Femur (tissue), 1 donor: ENCODE data around the gene NUFIP2.
"Not testable (repeated sequence)": the region's sequence is repeated elsewhere in the genome, so short reads cannot be mapped to it uniquely, and the experiment has no call there.

Experiments
- DNase-seq: peaks from one replicate; pipeline ENCODE4 v3.0.0-alpha.2; 2017

NUFIP2 gene, protein sequence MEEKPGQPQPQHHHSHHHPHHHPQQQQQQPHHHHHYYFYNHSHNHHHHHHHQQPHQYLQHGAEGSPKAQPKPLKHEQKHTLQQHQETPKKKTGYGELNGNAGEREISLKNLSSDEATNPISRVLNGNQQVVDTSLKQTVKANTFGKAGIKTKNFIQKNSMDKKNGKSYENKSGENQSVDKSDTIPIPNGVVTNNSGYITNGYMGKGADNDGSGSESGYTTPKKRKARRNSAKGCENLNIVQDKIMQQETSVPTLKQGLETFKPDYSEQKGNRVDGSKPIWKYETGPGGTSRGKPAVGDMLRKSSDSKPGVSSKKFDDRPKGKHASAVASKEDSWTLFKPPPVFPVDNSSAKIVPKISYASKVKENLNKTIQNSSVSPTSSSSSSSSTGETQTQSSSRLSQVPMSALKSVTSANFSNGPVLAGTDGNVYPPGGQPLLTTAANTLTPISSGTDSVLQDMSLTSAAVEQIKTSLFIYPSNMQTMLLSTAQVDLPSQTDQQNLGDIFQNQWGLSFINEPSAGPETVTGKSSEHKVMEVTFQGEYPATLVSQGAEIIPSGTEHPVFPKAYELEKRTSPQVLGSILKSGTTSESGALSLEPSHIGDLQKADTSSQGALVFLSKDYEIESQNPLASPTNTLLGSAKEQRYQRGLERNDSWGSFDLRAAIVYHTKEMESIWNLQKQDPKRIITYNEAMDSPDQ

DNA sequence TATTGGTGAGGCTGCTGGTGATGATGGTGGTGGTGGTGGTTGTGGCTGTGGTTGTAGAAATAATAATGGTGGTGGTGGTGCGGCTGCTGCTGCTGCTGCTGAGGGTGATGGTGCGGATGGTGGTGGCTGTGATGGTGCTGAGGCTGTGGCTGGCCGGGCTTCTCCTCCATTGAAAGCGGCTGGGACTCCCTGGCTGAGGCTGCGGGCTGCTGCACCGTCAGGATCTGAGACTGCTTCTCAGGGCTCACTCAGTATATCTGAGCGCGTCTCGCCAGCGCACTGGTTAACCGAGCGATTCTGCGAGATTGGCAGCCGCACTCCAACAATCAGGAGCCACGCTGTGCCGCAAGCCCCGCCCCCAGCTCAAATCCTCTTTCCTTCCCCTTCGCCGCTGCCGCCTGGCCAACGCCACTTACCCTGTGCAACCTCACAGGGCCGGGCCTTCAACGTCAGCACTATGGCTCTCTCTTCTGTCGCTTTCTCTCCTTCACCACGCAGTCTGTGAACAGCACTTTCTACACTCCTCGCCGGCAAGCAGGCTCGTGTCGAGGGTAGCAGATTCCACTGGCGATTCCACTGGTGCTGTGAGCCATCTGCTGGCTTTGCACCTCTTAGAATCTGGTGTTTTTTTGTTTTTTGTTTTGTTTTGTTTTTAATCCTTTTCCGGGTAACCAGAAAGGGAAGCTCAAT is at the start of gene NUFIP2:
Gene NUFIP2 (minus strand): TSS at position 259 of the 690 bp plus-strand sequence. CDS start 89 bp downstream, at position 170.
- peak; percentile 100 for DNase-seq

DNA sequence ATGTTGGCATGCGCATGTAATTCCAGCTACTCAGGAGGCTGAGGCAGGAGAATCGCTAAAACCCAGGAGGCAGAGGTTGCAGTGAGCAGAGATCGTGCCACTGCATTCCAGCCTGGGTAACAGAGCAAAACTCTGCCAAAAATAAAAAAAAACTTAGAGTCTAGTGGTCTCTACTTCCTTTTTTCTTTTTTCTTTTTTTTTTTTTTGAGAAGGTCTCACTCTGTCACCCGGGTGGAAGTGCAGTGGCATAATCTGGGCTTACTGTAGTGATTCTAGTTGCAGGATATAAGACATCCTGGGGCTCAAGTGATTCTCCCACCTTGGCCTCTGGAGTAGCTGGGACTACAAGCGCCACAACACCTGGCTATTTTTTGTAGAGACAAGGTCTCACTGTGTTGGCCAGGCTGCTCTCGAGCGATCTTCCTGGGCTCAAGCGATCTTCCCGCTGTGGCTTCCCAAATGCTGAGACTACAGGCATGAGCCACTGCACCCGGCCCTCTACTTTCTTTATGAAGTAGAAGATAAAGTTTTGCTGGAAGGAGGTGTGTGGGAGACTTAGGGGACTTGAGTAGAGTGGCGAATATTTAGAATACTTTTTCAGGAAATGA is 48.3 kb upstream of the NUFIP2 start:
- no peak for DNase-seq

DNA sequence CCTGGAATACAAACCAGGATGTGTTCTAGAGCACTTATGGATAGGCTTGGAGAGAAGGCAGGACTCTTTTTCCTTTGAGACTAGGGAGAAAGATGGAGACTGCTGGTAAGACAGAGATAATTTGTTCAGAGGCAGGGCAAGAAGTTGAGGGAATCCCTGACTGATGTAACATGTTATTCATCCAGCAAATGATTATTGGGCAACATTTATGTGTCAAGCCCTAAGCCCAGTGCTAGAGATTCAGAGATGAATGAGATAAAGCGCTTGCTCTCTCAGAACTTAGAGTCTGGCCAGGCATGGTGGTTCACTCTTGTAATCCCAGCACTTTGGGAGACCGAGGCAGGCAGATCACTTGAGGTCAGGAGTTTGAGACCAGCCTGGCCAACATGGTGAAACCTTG is 47.8 kb upstream of the NUFIP2 start:
- DNase-seq = no peak

DNA sequence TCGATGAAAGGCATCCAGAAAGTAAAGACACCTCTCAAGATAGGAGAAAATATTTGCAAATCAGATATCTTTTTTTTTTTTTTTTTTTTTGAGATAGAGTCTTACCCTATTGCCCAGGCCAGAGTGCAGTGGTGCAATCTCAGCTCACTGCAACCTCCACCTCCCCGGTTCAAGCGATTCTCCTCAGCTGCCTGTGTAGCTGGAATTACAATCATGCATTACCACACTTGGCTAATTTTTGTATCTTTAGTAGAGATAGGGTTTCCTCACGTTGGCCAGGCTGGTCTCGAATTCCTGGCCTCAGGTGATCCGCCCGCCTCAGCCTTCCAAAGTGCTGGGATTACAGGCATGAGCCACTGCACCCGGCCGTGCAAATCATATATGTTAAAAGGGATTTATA is 45.1 kb upstream of the NUFIP2 start:
- not testable (repeated sequence) for DNase-seq

DNA sequence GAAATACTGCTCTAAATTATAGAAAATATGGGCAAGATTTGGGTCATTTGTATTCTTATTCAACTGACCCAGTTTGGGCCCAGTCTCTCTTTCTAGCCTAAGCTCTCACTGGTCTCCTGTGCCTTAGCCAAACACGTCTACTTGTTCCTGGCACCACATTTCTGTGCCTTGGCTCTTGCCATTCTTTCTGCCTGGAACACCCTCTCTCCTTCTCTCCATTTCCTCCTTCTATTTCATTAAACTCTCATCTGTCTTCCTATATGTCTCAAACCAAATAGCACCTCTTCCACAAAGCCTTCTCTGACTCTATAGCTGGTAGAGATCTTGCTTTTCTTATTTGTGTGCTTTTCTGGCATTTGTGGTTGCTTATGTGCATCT is 37.7 kb upstream of the NUFIP2 start:
- peak; percentile 23 for DNase-seq

DNA sequence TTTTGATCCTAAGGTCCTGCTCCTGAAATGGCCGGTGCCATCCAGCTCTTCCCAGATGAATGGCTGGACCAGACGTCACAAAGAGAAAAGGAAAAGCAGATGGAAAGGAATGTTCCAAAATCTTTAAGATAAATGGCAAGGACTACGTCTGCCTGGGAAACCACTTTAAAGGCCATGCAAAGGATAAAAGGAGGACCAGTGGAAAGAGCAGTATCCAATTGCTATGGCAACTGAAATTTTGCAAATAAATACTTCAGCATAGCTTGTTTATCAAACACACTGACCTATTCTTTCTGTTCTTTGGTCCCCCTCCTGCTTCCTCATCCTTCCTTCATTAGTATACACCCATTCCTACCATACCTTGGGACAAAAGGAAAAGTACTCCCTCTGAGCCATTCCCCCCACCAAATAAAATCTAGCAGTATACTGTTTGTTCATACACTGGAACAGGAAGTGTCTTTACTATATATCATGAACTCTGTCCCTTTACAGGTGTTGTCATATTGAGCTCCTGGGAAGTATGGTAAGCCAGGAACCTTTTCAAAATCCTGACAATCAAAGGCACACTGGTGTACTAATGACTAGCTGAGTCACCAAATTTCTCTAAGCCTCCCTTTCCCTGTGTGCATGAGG is 37.2 kb upstream of the NUFIP2 start:
- DNase-seq = no peak

DNA sequence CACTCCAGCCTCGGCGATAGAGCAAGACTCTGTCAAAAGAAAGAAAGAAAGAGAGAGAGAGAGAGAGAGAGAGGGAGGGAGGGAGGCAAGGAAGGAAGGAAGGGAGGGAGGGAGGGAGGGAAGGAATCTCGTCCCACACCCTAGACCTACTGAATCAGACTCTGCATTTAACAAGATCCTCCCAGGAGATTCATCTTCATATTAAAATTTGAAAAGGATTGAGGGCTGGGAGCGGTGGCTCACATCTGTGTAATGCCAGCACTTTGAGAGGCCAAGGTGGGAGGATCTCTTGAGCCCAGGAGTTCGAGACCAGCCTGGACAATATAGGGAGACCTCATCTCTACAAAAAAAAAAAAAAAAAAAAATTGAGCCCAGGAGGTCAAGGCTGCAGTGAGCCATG is 33.5 kb upstream of the NUFIP2 start:
- no peak for DNase-seq

DNA sequence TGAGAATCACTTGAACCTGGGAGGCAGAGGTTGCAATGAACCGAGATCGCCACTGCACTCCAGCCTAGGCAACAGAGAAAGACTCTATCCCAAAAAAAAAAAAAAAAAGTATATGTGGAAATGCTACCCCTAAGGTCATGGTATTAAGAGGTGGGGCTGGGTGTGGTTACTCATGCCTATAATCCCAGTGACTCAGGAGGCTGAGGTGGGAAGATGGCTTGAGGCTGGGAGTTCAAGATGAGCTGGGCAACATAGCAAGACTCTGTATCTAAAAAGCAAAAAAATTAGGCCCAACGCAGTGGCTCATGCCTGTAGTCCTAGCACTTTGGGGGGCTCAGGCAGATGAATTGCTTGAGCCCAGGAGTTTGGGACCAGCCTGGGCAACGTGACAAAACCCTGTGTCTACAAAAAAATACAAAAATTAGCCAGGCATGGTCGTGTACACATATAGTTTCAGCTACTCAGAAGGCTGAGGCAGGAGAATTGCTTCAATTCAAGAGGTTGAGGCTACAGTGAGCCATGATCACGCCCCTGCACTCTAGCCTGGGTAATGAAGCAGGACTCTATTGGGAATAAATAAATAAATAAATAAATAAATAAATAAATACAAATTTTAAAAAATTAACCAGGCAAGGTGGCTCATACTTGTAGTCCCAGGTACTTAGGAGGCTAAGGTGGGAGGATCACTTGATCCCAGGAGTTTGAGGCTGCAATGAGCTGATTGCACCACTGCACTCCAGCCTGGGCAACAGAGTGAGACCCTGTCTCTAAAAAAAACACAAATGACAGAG is 32.3 kb upstream of the NUFIP2 start:
- DNase-seq = no peak

DNA sequence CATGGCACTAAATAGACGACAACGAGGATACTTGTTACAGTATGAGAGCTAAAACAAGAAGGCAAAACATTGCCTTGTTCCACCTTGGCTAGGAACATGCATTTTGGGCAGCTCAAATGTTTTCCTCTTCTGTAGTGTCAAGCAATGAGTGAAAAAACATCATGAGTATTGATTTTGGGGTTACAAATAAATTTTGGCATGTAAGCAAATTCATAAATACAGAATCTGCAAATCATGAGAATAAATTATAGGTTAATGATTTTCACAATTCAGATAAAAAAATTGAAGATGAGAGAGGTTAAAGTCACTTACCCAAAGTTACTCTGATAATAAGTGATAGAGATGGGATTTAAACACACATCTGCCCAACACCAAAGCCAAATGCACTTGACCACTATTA is 28.4 kb upstream of the NUFIP2 start:
- DNase-seq = no peak

DNA sequence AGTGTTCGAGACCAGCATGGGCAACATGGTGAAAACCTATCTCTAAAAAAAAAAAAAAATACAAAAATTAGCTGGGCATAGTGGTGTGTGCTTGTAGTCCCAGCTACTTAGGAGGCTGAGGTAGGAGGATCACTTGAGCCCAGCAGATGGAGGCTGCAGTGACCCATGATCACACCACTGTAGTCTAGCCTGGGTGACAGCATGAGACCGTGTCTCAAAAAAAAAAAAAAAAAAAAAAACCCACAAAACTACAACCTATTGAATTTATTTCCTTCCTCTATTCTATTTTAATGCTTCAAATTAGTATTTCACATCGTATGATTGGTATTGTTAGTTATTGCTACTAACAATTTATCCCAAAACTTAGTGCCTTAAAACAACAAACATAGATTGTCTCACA is 9.4 kb upstream of the NUFIP2 start:
- DNase-seq = no peak

DNA sequence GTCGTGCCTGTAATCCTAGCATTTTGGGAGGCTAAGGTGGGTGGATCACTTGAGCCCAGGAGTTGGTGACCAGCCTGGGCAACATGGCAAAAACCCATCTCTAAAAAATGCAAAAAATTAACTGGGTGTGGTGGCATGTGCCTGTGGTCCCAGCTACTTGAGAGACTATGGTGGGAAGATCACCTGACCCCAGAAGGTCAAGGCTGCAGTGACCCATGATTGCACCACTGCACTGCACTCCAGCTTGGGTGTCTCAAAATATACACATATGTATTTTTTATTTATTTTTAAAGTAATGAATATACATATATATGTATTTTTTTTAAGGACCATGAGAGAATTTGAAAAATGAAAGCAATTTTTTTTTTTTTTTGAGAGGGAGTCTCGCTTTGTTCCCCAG is 5.1 kb upstream of the NUFIP2 start:
- no peak for DNase-seq

DNA sequence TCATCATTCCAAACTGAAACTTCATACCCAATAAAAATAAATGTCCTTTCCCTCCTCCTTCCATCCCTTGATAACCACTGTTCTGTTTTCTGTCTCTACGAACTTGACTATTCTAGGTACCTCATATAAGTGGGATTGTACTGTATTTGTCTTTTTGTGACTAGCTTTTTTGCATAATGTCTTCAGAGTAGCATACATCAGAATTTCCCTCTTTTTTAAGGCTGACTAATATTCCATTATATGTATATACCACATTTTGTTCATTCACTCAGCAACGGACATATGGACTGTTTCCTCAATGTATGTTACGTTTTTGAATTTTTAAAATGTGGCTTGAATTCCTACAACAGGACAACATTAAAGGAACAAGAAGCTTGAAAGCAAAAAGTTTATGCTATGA is 1.5 kb upstream of the NUFIP2 start:
- no peak for DNase-seq

DNA sequence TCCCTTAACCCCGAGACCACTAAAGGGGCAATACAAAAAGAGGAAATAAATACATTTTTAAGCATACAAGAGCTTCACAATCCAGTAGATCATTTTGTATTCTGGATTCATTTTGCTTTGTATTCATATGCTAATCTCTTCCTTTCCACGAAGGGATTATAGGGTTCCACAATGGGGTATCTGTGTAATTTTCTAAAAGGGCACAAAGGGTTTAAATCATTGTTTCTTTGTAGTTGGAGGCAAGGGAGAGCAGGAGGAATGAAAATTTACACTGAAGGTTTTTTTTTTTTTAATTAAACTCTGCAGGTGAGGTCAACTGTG is 592 bp upstream of the NUFIP2 start:
- DNase-seq = no peak

DNA sequence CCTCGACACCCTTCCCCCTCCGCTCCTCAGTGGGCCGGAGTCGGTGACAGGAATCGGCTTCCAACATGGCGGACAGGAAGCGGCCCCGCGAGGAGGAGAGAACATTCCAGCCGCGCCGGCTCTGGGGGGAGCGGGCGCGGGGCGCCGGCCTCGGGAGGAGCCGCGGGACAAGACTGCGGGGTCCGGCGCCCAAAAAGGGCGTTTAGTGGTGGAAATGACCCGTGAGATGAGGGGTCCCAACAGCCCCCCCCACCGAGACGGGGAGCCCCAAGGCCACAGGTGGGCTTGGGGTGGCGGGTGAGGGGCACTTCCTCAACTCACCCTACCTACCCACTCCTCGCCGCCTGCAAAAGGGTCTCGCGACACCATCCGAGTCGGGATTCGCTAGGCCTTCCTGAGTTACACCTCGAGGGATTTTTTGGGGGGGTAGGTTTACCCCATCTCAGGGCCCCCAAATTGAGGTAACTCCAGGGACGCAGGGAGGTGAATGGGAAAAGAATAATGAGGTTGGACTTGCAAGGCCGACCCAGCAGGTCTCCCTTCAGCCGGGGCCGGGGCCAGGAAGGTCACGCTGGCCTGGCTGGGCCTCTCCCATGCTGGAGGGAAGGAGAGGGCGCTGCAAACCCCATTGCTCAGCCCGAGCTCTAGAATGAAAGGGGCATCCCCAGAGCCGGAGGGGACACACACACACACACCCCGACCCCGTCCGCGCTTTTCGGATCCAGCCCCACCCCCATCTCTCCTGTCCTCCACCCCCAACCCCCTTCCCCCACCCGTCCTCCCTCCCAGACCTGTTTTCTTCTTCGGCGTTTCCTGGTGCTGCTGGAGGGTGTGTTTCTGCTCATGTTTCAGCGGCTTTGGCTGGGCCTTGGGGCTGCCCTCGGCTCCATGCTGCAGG is 707 bp downstream of the NUFIP2 start:
- DNase-seq = peak; percentile 75

DNA sequence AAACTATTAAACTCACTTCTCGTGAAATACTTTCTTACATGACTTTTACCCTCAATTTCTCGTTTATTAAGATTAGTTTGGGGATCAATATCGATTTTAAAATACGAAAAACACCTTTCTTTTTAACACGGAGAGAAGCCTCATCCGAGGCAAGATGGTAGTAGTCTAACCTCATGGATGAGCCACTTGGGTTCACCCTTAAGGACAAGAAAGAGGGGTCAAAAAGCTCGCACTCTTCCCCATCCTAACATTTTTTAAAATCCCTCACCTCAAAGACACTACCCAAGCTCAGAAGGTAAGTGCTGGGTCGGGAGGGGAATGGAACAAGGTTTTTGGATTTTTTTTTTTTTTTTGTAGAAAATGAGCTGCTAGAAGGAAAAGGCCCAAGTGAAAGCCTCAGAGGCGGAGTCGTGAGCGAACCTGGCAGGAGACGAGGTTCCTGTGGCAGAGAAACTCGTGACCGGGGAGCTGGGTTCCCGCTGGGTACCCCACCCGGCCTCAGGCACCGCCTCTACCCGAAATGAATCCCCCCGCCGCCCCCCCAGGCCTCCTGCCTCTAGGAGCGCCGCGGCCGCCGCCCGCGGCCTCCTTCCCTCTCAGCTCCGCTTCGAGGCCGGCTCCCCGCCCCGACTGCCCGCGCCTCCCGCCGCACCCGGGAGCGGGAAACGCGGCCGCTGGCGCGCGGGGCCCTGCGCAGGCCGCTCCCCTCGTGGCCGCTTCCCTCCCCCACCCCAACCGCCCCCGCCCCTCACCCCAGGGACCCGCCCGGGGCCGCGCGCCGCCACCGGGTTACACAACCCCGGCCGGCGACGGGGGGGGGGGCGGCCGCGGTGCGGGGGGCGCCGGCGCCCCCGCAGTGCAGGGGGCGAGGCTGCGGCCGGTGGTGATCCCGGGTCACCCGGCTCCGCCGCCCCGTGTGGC is 1.6 kb downstream of the NUFIP2 start:
- DNase-seq = peak; percentile 82

DNA sequence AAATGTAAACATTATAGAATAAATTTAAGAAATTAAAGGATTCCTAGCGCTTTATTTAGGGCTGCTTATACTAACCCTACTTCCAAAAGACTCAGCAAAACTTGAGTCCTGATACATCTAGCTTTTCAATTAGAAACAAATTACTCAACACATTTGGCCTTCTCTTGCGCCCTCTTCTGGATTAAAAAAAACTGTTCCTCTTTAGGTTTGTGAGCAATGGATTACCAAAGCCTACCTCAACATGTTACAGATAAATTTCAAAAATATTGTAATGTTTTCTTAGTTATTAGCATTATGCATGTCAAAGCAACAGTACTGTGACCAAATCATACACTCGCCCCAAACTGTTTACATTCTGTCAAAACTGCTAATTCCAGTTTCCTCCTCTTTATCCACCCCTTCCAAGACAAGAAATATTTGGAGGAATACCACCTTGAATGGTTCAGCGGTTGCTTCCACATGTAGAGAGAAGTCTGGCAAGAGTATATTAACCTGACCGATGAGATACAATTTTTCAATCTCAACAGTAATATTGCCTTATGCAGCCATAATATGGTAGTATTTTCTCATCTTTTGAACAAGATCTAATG is 2.7 kb downstream of the NUFIP2 start:
- DNase-seq = no peak

DNA sequence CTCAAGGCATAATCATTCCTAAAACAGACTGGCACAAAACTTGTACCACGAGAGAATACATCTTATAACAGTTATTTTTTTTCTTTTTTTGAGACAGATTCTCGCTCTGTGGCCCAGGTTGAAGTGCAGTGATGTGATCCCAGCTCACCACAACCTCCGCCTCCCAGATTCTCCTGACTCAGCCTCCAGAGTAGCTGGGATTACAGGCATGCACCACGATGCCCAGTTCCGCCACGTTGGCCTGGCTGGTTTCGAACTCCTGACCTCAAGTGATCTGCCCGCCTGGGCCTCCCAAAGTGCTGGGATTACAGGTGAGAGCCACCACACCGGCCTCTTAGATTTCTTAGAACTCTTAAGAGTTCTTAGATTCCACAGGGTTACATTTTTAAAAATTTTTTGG is 4.1 kb downstream of the NUFIP2 start:
- DNase-seq = no peak

DNA sequence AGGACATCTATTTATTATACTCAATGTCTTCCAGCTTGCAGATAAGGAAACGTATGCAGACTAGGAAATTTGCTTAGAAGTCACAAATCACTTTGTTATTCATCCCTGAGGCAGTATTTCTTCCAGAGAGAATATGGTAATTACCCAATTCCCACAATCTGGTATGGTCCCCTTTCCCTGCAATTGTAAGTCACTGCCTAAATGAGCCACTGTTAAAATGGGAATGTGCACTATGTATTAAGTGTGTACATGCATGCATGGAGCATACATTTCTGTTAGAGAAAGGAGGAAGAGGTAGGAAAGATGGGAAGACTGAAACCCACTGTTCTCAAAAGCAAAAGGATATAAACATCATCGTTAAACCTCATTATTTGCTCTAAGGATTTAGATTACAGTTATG is 10.0 kb downstream of the NUFIP2 start:
- DNase-seq = no peak

DNA sequence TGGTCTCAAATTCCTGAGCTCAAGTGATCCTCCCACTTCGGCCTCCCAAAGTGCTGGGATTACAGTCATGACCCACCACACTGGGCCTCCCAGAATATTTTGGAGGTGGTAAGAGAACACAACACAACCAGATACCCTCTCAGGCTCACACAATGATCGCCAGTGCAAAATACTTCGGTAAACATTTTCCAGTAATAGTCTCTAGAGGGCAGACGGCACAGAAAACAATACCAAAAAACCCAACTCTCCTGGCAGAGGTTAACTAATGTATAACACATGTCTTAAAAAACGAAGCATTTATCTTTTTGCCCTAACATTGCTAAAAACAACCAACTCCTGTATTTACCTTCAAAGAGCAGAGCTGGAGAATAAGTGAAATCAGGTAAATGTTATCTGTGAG is 10.5 kb downstream of the NUFIP2 start:
- DNase-seq = no peak
